ENCODE data around the gene LIN28B. TPM values are rescaled to one million over a fixed set of nuclear protein-coding genes. Genes with fewer than 3 reads are reported as not detected.

The LIN28B gene
- total and polyA plus RNA-seq, 2 donors (not counting 1 experiment from before 2014, with no cell fraction given), result not detected

DNA sequence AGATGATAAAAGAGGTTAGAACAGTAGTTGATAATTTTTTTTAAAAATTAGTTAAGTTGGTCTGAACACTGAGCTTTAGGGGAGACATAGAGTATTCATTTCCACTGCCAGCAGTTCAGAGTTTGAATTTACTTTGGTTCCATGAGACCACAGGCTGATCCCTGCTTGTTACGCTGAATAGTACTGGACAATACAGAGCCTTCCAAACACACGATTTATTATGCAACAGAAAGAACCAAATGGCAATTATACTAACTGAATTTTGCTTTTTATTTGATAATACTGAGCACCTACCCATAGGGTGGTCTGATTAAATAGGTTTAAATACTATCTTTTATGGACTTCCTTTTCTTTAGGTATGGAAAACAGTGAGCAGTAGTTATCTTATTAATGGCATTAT is 111.5 kb downstream of the LIN28B start:
- no peak for DNase-seq (ENCODE audit: low read depth in 2 of 2)
- no peak for TF ChIP-seq EZH2 (IDR thresholded peaks at IDR 0.05; ENCODE audit: low read length, missing control alignments)
- TF ChIP-seq, protein P1, sequence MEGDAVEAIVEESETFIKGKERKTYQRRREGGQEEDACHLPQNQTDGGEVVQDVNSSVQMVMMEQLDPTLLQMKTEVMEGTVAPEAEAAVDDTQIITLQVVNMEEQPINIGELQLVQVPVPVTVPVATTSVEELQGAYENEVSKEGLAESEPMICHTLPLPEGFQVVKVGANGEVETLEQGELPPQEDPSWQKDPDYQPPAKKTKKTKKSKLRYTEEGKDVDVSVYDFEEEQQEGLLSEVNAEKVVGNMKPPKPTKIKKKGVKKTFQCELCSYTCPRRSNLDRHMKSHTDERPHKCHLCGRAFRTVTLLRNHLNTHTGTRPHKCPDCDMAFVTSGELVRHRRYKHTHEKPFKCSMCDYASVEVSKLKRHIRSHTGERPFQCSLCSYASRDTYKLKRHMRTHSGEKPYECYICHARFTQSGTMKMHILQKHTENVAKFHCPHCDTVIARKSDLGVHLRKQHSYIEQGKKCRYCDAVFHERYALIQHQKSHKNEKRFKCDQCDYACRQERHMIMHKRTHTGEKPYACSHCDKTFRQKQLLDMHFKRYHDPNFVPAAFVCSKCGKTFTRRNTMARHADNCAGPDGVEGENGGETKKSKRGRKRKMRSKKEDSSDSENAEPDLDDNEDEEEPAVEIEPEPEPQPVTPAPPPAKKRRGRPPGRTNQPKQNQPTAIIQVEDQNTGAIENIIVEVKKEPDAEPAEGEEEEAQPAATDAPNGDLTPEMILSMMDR (conservative IDR thresholded peaks at IDR 0.05 in 1 of 2, IDR thresholded peaks at IDR 0.05 in 1 of 2; ENCODE audit: low read depth in 1 of 2, low read length in 2 of 2), result no peak

DNA sequence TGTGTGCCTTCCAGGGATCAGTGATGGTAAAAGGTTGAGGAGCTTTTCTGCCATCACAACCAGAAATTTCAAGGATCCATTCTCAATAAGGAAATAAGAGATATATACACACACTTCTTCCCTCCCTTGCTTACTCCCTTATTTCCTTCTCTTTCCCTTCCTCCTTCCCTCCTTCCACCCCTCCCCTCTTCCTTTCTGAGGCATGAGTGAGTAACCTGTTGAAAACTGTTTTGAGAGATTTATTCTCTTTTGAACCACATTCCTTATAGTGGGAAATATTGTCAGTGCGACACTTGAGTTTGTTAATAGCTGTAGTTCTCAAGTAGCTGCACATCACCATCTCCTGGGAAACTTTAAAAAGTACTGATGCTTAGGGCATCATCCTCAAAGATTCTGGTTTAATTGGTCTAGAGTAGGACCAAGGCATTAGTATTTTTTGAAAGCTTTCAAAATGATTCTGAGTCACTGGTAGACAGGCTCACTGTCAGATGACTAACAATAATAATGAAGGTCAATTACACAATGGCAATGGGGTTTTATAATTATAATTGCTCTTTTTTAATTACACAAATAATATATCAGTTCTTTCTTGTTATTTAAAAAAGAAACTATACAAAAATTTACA is 113.0 kb downstream of the LIN28B start:
- no peaks in the 10 kb centered on the region for H3K36me3 ChIP-seq (ENCODE audit: control insufficient read depth, insufficient read depth, low read length)
- H3K9me3 ChIP-seq (ENCODE audit: control insufficient read depth, insufficient read depth, low read depth, low read length), result no peaks in the 10 kb centered on the region
- no peak overlapping the region for H3K27ac ChIP-seq (ENCODE audit: insufficient read depth, low read length)
- no peak overlapping the region for H2AFZ ChIP-seq (ENCODE audit: low read length)
- H3K9ac ChIP-seq (ENCODE audit: insufficient read depth, low read length), result no peak overlapping the region
- no peak overlapping the region for H3K4me2 ChIP-seq (ENCODE audit: extremely low read depth, insufficient read depth, low read length)
- DNase-seq (ENCODE audit: low read depth in 2 of 2), result no peak
- no peaks in the 10 kb centered on the region for H3K79me2 ChIP-seq (ENCODE audit: control insufficient read depth, insufficient read depth, low read length)
- H3K4me3 ChIP-seq (replicated peaks in 1 of 4; ENCODE audit: control extremely low read depth in 1 of 4, insufficient read depth in 1 of 4, low read depth in 3 of 4, low read length in 4 of 4), result no peak overlapping the region
- no peaks in the 10 kb centered on the region for H3K27me3 ChIP-seq (ENCODE audit: control insufficient read depth, insufficient read depth, low read length)
- H4K20me1 ChIP-seq (ENCODE audit: control insufficient read depth, extremely low read depth, insufficient read depth, low read length), result no peaks in the 10 kb centered on the region
- TF ChIP-seq, protein P1 (conservative IDR thresholded peaks at IDR 0.05 in 1 of 2, IDR thresholded peaks at IDR 0.05 in 1 of 2; ENCODE audit: low read depth in 1 of 2, low read length in 2 of 2), result no peak
- no peaks in the 10 kb centered on the region for H3K4me1 ChIP-seq (ENCODE audit: control insufficient read depth, extremely low read depth, insufficient read depth, low read length)

More for the DNA sequence above, 111.5 kb downstream of the LIN28B start:
- Histone ChIP-seq H3K4me3 (replicated peaks in 1 of 4; ENCODE audit: control extremely low read depth in 1 of 4, insufficient read depth in 1 of 4, low read depth in 3 of 4, low read length in 4 of 4) (no peak overlapping the region), H2AFZ (ENCODE audit: low read length) (no peak overlapping the region), H3K79me2 (ENCODE audit: control insufficient read depth, insufficient read depth, low read length) (no peaks in the 10 kb centered on the region), H3K4me1 (ENCODE audit: control insufficient read depth, extremely low read depth, insufficient read depth, low read length) (no peaks in the 10 kb centered on the region), H3K9ac (ENCODE audit: insufficient read depth, low read length) (no peak overlapping the region), H3K36me3 (ENCODE audit: control insufficient read depth, insufficient read depth, low read length) (no peaks in the 10 kb centered on the region), H3K9me3 (ENCODE audit: control insufficient read depth, insufficient read depth, low read depth, low read length) (no peaks in the 10 kb centered on the region), H3K4me2 (ENCODE audit: extremely low read depth, insufficient read depth, low read length) (no peak overlapping the region), H3K27ac (ENCODE audit: insufficient read depth, low read length) (no peak overlapping the region), H4K20me1 (ENCODE audit: control insufficient read depth, extremely low read depth, insufficient read depth, low read length) (no peaks in the 10 kb centered on the region), H3K27me3 (ENCODE audit: control insufficient read depth, insufficient read depth, low read length) (no peaks in the 10 kb centered on the region)

DNA sequence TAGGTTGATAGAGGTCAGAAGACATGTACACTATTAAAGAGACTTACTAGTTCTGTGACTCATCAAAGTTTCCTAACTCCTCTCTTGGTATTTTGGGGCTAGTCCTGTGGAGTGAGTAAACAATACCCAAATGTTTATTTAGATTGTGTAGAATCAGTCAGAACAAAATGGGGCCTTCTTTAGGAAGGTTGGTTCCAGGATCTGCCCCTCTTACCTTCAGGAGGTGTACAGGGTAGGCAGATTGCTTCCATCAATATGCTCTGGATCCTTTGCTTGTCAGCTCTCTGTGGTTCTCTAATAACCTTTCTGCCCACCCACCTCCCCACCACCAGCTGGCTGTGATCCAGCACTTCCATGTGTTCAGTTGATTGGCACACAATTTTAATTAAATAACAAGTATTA is 115.9 kb downstream of the LIN28B start:
- no peak overlapping the region for H2AFZ ChIP-seq (ENCODE audit: low read length)
- no peak overlapping the region for H3K27ac ChIP-seq (ENCODE audit: insufficient read depth, low read length)
- H3K9me3 ChIP-seq (ENCODE audit: control insufficient read depth, insufficient read depth, low read depth, low read length), result no peaks in the 10 kb centered on the region

More for the DNA sequence above, 115.9 kb downstream of the LIN28B start:
- DNase-seq (ENCODE audit: low read depth in 2 of 2), result peak; percentile 24 to 55
- no peaks in the 10 kb centered on the region for H4K20me1 ChIP-seq (ENCODE audit: control insufficient read depth, extremely low read depth, insufficient read depth, low read length)
- H3K4me2 ChIP-seq (ENCODE audit: extremely low read depth, insufficient read depth, low read length), result peak overlapping the region; percentile 35
- H3K79me2 ChIP-seq (ENCODE audit: control insufficient read depth, insufficient read depth, low read length), result no peaks in the 10 kb centered on the region
- no peak for TF ChIP-seq EZH2 (IDR thresholded peaks at IDR 0.05; ENCODE audit: low read length, missing control alignments)
- TF ChIP-seq, protein P1 (conservative IDR thresholded peaks at IDR 0.05 in 1 of 2, IDR thresholded peaks at IDR 0.05 in 1 of 2; ENCODE audit: low read depth in 1 of 2, low read length in 2 of 2), result no peak
- no peaks in the 10 kb centered on the region for H3K4me1 ChIP-seq (ENCODE audit: control insufficient read depth, extremely low read depth, insufficient read depth, low read length)
- no peak overlapping the region for H3K9ac ChIP-seq (ENCODE audit: insufficient read depth, low read length)
- no peaks in the 10 kb centered on the region for H3K27me3 ChIP-seq (ENCODE audit: control insufficient read depth, insufficient read depth, low read length)
- no peak overlapping the region for H3K4me3 ChIP-seq (replicated peaks in 1 of 4; ENCODE audit: control extremely low read depth in 1 of 4, insufficient read depth in 1 of 4, low read depth in 3 of 4, low read length in 4 of 4)
- no peaks in the 10 kb centered on the region for H3K36me3 ChIP-seq (ENCODE audit: control insufficient read depth, insufficient read depth, low read length)
